Measurements from ENCODE around the gene RNF126.

Gene RNF126

DNA sequence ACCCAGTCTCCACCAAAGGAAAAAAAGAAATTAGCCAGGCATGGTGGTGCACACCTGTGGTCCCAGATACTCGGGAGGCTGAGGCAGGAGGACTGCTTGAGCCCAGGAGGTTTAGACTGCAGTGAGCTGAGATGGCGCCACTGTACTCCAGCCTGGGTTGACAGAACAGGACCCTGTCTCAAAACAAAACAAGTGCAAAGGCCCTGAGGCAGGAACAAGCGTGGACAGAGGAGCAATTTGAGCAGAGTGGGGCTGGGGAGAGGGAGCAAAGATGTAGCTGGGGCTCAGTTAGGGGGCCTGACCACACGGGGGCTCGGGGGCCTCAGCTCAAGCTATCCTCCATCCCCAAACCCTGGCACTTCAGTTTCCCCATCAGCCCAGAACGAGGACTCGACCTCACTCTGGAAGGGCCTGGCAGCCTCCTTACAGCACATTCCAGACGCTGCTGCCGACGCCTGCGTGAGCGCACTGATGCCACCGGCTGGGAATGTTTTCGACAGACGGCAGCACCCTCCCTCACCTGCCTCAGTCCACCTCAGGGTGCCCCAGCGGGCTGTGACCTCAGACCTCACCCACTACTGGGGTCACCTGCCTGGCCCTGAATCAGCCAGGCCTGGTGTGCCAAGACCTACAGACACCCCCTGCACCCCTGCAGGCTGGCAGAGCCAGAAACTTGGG, 27.9 kb downstream of the RNF126 start:
- Histone ChIP-seq H3K23ac (ENCODE audit: low read depth, low read length, poor library complexity) (no peak overlapping the region), H2BK120ac (ENCODE audit: low read depth, low read length) (no peak overlapping the region), H2AK5ac (ENCODE audit: low read depth, low read length) (peak overlapping the region; percentile 46), H4K8ac (ENCODE audit: low read depth, low read length) (no peak overlapping the region), H3K4me3 (ENCODE audit: low read length in 2 of 2) (no peak overlapping the region), H2AFZ (ENCODE audit: low read length) (no peak overlapping the region), H3K4ac (ENCODE audit: low read length) (no peak overlapping the region), H4K91ac (ENCODE audit: low read depth, low read length, poor library complexity) (no peak overlapping the region), H2BK5ac (ENCODE audit: low read length) (no peak overlapping the region), H2BK15ac (ENCODE audit: low read length) (no peak overlapping the region), H3K14ac (ENCODE audit: low read length) (peak overlapping the region; percentile 56), H3K27me3 (ENCODE audit: control insufficient read depth in 3 of 3, insufficient read depth in 3 of 3, low read depth in 1 of 3, low read length in 3 of 3) (peaks cover 0 to 4% (median 0%) of the 10 kb centered on the region in 3 experiments), H3K79me1 (ENCODE audit: low read depth, low read length) (peaks cover 8% of the 10 kb centered on the region), H3K9me3 (replicated peaks in 1 of 2; ENCODE audit: control insufficient read depth in 2 of 2, insufficient read depth in 1 of 2, low read depth in 1 of 2, low read length in 2 of 2) (no peaks in the 10 kb centered on the region), H3K36me3 (replicated peaks in 1 of 2; ENCODE audit: control insufficient read depth in 2 of 2, insufficient read depth in 2 of 2, low read length in 2 of 2) (peaks cover 2 to 6% of the 10 kb centered on the region in 2 donors), H2BK12ac (ENCODE audit: low read length) (no peak overlapping the region), H3K18ac (ENCODE audit: low read length) (no peak overlapping the region), H3K4me1 (ENCODE audit: control insufficient read depth in 2 of 2, insufficient read depth in 1 of 2, low read depth in 1 of 2, low read length in 2 of 2) (peaks cover 8% of the 10 kb centered on the region in 2 donors), H3K9ac (ENCODE audit: low read depth, low read length, poor library complexity) (no peak overlapping the region), H3K27ac (replicated peaks; ENCODE audit: low read length) (no peak overlapping the region), H3K4me2 (ENCODE audit: insufficient read depth, low read length, poor library complexity, severe bottlenecking) (peak overlapping the region; percentile 18)
- no peak for DNase-seq (ENCODE audit: low spot score)
- WGBS, 2 donors (ENCODE audit: extremely low coverage in 2 of 2, insufficient read length in 2 of 2, insufficient replicate concordance in 1 of 2): no CpG with 5 or more reads among the region's 16 CpGs

DNA sequence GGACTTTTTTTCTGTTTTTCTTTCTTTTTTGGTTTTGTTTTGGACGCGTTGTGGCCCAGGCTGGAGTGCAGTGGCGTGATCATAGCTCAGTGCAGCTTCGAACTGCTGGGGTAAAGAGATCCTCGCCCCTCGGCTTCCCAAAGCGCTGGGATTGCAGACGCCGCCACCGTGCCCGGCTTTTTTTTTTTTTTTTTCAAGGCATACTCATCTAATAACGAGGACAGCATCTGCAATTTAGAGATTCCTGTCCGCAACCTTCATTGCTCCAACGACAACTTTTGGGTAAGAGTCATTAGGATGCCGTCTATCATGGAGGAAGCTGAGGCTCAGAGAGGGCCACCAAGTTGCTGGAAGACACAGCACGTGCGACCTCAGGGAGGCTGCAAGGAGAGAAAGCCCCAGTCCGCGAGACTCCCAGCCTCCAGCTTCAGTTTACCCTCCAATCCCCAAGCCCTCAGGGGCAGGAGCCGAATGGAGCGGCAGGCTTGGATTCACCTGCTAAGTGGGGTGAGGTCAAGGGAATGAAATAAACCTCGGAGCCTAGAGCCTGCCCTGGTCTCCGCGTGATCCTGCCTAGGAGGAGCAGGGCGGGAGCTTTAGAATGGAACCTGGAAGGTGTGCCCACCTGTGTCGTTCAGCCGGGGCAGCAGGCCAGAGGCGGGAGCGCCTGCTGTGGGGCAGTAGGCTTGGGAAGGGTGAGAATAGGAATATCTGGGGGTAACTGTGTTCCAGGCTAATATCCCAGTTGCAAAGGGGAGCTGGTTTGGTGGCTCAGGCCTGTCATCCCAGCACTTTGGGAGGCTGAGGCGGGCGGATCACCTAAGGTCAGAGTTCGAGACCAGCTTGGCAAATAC, 29.0 kb downstream of the RNF126 start:
- H3K27me3 ChIP-seq (ENCODE audit: control insufficient read depth in 3 of 3, insufficient read depth in 3 of 3, low read depth in 1 of 3, low read length in 3 of 3): peaks cover 0 to 4% (median 0%) of the 10 kb centered on the region in 3 experiments
- peak overlapping the region; percentile 71 for H3K9ac ChIP-seq (ENCODE audit: low read depth, low read length, poor library complexity)
- H3K4ac ChIP-seq (ENCODE audit: low read length): no peak overlapping the region
- no peak overlapping the region for H2BK5ac ChIP-seq (ENCODE audit: low read length)
- no peak overlapping the region for H3K14ac ChIP-seq (ENCODE audit: low read length)
- peak overlapping the region; percentile 21 for H2BK15ac ChIP-seq (ENCODE audit: low read length)
- peak overlapping the region; percentile 87 for H2AFZ ChIP-seq (ENCODE audit: low read length)
- H3K23ac ChIP-seq (ENCODE audit: low read depth, low read length, poor library complexity): no peak overlapping the region
- peak overlapping the region; percentile 91 to 100 for H3K4me3 ChIP-seq (ENCODE audit: low read length in 2 of 2)
- peak overlapping the region; percentile 94 for H3K18ac ChIP-seq (ENCODE audit: low read length)
- no CpG with 5 or more reads among the region's 32 CpGs for WGBS, 2 donors (ENCODE audit: extremely low coverage in 2 of 2, insufficient read length in 2 of 2, insufficient replicate concordance in 1 of 2)
- DNase-seq (ENCODE audit: low spot score): no peak
- H3K4me2 ChIP-seq (ENCODE audit: insufficient read depth, low read length, poor library complexity, severe bottlenecking): peak overlapping the region; percentile 90
- H3K36me3 ChIP-seq (replicated peaks in 1 of 2; ENCODE audit: control insufficient read depth in 2 of 2, insufficient read depth in 2 of 2, low read length in 2 of 2): peaks cover 5 to 14% of the 10 kb centered on the region in 2 donors
- H3K27ac ChIP-seq (replicated peaks; ENCODE audit: low read length): no peak overlapping the region
- no peaks in the 10 kb centered on the region for H3K9me3 ChIP-seq (replicated peaks in 1 of 2; ENCODE audit: control insufficient read depth in 2 of 2, insufficient read depth in 1 of 2, low read depth in 1 of 2, low read length in 2 of 2)
- H2AK5ac ChIP-seq (ENCODE audit: low read depth, low read length): peak overlapping the region; percentile 91
- no peak overlapping the region for H4K91ac ChIP-seq (ENCODE audit: low read depth, low read length, poor library complexity)
- peaks cover 8% of the 10 kb centered on the region for H3K79me1 ChIP-seq (ENCODE audit: low read depth, low read length)
- no peak overlapping the region for H4K8ac ChIP-seq (ENCODE audit: low read depth, low read length)
- H3K4me1 ChIP-seq (ENCODE audit: control insufficient read depth in 2 of 2, insufficient read depth in 1 of 2, low read depth in 1 of 2, low read length in 2 of 2): peaks cover 8% of the 10 kb centered on the region in 2 donors
- H2BK12ac ChIP-seq (ENCODE audit: low read length): no peak overlapping the region
- no peak overlapping the region for H2BK120ac ChIP-seq (ENCODE audit: low read depth, low read length)

DNA sequence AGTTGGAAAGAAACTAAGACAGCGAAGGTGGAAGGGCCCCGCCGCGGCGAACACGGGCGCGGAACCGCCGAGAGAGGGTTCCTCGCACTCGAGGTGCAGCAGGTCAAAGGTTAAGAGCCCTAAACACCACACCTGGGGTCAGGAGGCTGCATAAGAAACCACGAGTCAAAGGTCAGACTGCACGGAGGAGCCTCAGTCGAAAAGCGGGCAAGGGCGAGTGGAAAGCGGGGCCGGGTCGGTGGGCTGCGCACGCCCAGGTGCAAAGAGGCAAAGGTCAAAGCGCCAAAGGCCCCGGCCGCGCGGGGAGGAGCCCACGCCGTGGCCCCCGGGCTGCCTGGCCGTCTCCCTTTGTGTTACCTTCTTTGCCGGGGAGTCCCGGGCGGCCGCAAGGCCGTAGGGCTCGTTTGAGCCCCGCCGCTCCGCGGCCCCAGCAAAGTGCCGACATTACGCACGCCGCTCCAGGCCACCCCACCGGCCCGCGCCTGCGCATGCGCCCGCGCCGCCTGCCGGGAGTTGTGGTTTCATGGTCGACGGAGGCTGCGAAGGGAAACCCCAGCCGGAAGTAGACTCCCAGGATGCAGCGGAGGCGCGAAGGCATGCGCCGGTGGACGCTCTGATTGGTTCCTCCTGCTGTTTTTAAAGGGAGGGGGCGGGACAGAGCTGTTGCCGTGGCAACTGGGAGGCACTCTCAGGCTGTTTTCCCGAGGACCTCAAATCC, 29.8 kb downstream of the RNF126 start, which contains the start of gene POLRMT:
TSS of gene POLRMT (minus strand) at position 470 of the 718 bp plus-strand sequence. CDS start at position 445, 25 bp downstream.
- Histone ChIP-seq H2BK15ac (ENCODE audit: low read length) (peak within 1 kb of the TSS; percentile 26), H3K9ac (ENCODE audit: low read depth, low read length, poor library complexity) (peak within 1 kb of the TSS; percentile 97), H3K36me3 (replicated peaks in 1 of 2; ENCODE audit: control insufficient read depth in 2 of 2, insufficient read depth in 2 of 2, low read length in 2 of 2) (peaks cover 5 to 22% of the 10 kb centered on the region in 2 donors), H3K18ac (ENCODE audit: low read length) (peak within 1 kb of the TSS; percentile 94), H3K4me1 (ENCODE audit: control insufficient read depth in 2 of 2, insufficient read depth in 1 of 2, low read depth in 1 of 2, low read length in 2 of 2) (peaks cover 8% of the 10 kb centered on the region in 2 donors), H3K27me3 (ENCODE audit: control insufficient read depth in 3 of 3, insufficient read depth in 3 of 3, low read depth in 1 of 3, low read length in 3 of 3) (no peaks in the 10 kb centered on the region), H3K23ac (ENCODE audit: low read depth, low read length, poor library complexity) (peak within 1 kb of the TSS; percentile 91), H3K4me2 (ENCODE audit: insufficient read depth, low read length, poor library complexity, severe bottlenecking) (peak within 1 kb of the TSS; percentile 96), H4K8ac (ENCODE audit: low read depth, low read length) (no peak within 1 kb of the TSS), H2AK5ac (ENCODE audit: low read depth, low read length) (peak within 1 kb of the TSS; percentile 91), H3K14ac (ENCODE audit: low read length) (peak within 1 kb of the TSS; percentile 75), H2BK5ac (ENCODE audit: low read length) (no peak within 1 kb of the TSS), H3K27ac (replicated peaks; ENCODE audit: low read length) (peak within 1 kb of the TSS; percentile 37), H2AFZ (ENCODE audit: low read length) (peak within 1 kb of the TSS; percentile 87), H3K4me3 (ENCODE audit: low read length in 2 of 2) (peak within 1 kb of the TSS; percentile 91 to 100), H4K91ac (ENCODE audit: low read depth, low read length, poor library complexity) (no peak within 1 kb of the TSS), H3K79me1 (ENCODE audit: low read depth, low read length) (peaks cover 8% of the 10 kb centered on the region), H2BK120ac (ENCODE audit: low read depth, low read length) (no peak within 1 kb of the TSS), H2BK12ac (ENCODE audit: low read length) (no peak within 1 kb of the TSS), H3K4ac (ENCODE audit: low read length) (peak within 1 kb of the TSS; percentile 46), H3K9me3 (replicated peaks in 1 of 2; ENCODE audit: control insufficient read depth in 2 of 2, insufficient read depth in 1 of 2, low read depth in 1 of 2, low read length in 2 of 2) (no peaks in the 10 kb centered on the region)
- peak; percentile 97 for DNase-seq (ENCODE audit: low spot score)
- no CpG with 5 or more reads among the region's 67 CpGs for WGBS, 2 donors (ENCODE audit: extremely low coverage in 2 of 2, insufficient read length in 2 of 2, insufficient replicate concordance in 1 of 2)
